ENCODE results near the gene YIF1A. TPM values are rescaled to one million over a fixed set of nuclear protein-coding genes. Genes with fewer than 3 reads are reported as not detected.

Gene YIF1A
- total and polyA plus RNA-seq, 5 donors from 2014 or later, result 29.3 to 71.3 (median 48.6) TPM

DNA sequence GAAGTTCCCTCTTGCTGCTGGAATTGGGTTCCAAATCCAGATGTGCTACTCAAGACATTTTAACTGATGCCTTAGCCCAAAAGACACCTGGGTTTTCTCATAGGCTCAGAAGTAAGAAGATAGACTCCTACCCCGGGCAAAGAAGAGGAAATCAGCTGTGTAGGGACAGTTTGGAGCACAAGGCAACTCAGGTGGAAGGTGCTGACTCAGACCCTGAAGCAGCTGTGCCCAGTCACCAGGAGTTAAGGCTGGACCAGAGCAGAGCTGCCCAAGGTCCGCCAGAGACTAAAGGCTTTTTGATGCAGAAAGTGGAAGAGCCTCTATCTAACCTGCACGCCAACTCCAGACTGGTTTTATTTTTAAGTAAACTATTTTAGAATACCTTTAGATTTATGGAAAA lies 41.1 kb downstream of the YIF1A start:
- Mint-ChIP-seq H3K4me1 (peaks cover 0 to 8% (median 5%) of the 10 kb centered on the region in 4 donors), H3K36me3 (peaks cover 22% of the 10 kb centered on the region), H3K4me3 (no peak overlapping the region), H3K9me3 (no peaks in the 10 kb centered on the region), H3K27ac (no peak overlapping the region), H3K27me3 (no peaks in the 10 kb centered on the region)
- ATAC-seq (ENCODE audit: low read depth in 2 of 2), result no peak
- H3K27ac ChIP-seq (ENCODE audit: insufficient read depth, low read length, poor library complexity, severe bottlenecking), result no peak overlapping the region
- H3K36me3 ChIP-seq (ENCODE audit: control insufficient read depth, insufficient read depth, low read length), result peaks cover 34% of the 10 kb centered on the region
- no peak for DNase-seq
- H3K27me3 ChIP-seq (ENCODE audit: control insufficient read depth, insufficient read depth, low read length), result no peaks in the 10 kb centered on the region
- no peaks in the 10 kb centered on the region for H3K4me1 ChIP-seq (ENCODE audit: control insufficient read depth, insufficient read depth, low read length, poor library complexity, severe bottlenecking)
- no peak overlapping the region for H3K4me3 ChIP-seq (ENCODE audit: low read depth, low read length)
- H3K9me3 ChIP-seq (ENCODE audit: control insufficient read depth in 2 of 2, low read length in 2 of 2), result no peaks in the 10 kb centered on the region

DNA sequence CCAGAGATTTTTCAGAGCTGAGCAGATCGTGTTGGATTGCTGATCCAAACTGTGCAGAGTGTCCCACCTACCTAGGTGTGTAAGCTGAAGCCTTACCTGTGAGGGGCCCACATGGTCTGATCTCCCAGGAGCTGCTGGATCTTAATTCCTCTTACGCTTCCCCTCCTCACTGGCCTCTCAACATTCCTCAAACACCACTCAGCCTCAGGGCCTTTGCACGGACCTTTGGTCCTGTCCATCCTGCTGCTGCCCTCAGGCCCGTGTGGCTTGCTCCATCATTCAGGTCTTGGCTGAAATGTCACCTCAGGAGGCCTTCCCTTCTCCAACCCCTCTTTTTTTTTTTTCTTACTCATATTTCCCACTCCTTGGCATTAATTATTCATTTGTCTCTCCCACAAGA lies 41.6 kb downstream of the YIF1A start:
- no peaks in the 10 kb centered on the region for H3K9me3 Mint-ChIP-seq
- no peaks in the 10 kb centered on the region for H3K27me3 Mint-ChIP-seq
- ATAC-seq (ENCODE audit: low read depth in 2 of 2) (no peak), DNase-seq (no peak)
- H3K9me3 ChIP-seq (ENCODE audit: control insufficient read depth in 2 of 2, low read length in 2 of 2), result no peaks in the 10 kb centered on the region
- peaks cover 38% of the 10 kb centered on the region for H3K36me3 ChIP-seq (ENCODE audit: control insufficient read depth, insufficient read depth, low read length)
- no peaks in the 10 kb centered on the region for H3K27me3 ChIP-seq (ENCODE audit: control insufficient read depth, insufficient read depth, low read length)
- peaks cover 22% of the 10 kb centered on the region for H3K36me3 Mint-ChIP-seq
- H3K4me3 ChIP-seq (ENCODE audit: low read depth, low read length), result no peak overlapping the region
- no peaks in the 10 kb centered on the region for H3K4me1 ChIP-seq (ENCODE audit: control insufficient read depth, insufficient read depth, low read length, poor library complexity, severe bottlenecking)
- H3K4me1 Mint-ChIP-seq, result peaks cover 0 to 8% (median 5%) of the 10 kb centered on the region in 4 donors
- H3K27ac Mint-ChIP-seq, result peak overlapping the region in 1 of 3 donors; percentile 37
- H3K4me3 Mint-ChIP-seq, result peak overlapping the region in 2 of 4 donors; percentile 28 to 60
- no peak overlapping the region for H3K27ac ChIP-seq (ENCODE audit: insufficient read depth, low read length, poor library complexity, severe bottlenecking)

DNA sequence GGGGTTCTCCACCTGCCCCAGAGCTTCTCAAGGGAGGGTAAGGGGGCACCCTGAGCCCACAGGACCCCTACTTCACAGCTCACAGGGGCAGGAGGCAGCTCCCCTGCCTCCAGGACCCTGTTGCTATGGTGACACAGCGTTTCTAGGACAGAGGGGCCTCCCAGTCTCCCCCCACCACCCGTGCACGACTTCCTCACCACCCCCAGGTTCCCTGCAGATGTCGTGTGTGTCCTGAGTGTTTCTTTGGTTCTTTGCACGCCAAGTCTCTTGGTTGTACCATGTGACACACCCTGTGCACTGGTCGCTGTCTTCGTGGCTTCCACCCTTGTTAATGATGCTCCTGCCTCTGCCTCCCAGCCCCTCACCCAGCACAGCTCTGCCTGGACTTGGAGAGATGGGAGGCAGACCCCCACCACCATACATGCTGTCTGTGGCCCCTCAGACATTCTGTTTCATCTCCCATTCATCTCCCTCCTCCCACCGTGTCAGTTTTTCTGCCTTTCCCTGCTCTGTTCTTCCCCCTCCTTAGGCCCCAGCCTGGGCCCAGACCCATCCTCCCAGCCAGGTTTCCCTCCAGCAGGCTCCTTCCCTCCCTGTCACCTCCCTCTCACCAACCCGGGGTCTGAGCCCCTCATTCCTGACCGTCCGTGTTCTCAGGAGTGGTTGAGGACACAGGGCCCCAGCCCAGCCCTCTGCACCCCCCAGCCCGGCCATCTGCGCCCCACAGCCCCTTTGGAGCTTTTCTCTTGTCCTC lies 45.0 kb downstream of the YIF1A start:
- H3K4me1 Mint-ChIP-seq, result peaks cover 0 to 5% (median 0%) of the 10 kb centered on the region in 4 donors
- ATAC-seq (ENCODE audit: low read depth in 2 of 2), result no peak
- H3K36me3 ChIP-seq (ENCODE audit: control insufficient read depth, insufficient read depth, low read length), result peaks cover 62% of the 10 kb centered on the region
- no peaks in the 10 kb centered on the region for H3K9me3 Mint-ChIP-seq
- H3K36me3 Mint-ChIP-seq, result peaks cover 29% of the 10 kb centered on the region
- no peak overlapping the region for H3K4me3 Mint-ChIP-seq
- no peak overlapping the region for H3K27ac ChIP-seq (ENCODE audit: insufficient read depth, low read length, poor library complexity, severe bottlenecking)
- no peaks in the 10 kb centered on the region for H3K27me3 Mint-ChIP-seq
- H3K9me3 ChIP-seq (ENCODE audit: control insufficient read depth in 2 of 2, low read length in 2 of 2), result no peaks in the 10 kb centered on the region
- H3K4me1 ChIP-seq (ENCODE audit: control insufficient read depth, insufficient read depth, low read length, poor library complexity, severe bottlenecking), result no peaks in the 10 kb centered on the region
- no peaks in the 10 kb centered on the region for H3K27me3 ChIP-seq (ENCODE audit: control insufficient read depth, insufficient read depth, low read length)
- no peak overlapping the region for H3K4me3 ChIP-seq (ENCODE audit: low read depth, low read length)
- peak overlapping the region in 1 of 3 donors; percentile 71 for H3K27ac Mint-ChIP-seq
- DNase-seq, result no peak

DNA sequence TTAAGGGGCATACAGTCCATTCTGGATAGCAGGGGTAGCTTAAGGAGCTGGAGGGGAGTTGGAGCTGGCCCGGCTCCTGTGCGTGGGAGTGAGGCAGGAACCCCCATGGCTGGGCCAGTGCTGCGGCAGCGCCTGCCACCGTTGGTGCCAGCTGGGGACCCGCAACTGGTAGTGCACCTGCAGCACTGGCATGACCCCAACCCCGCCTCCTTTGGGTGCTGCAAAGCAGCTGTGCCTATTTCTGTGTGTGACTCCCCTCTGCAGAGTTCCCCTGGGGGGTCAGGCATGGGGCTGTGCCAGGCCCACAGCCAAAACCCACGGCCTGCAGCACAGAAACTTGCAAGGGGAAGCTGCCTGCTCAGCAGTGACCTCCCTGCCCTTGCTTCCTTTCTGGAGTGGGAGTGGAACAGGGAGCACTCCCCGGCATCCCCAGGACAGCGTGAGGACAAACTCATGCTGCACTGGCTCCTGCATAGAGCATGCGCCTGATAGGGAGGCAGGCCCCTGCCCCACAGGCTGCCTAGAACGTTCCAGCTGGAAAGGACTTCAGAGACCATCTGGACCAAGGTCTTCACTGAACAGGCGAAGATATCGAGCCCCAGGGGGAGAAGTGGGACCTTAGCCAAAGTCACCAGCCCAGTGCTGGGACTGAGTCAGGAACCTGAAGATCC lies 46.7 kb downstream of the YIF1A start:
- DNase-seq (no peak), ATAC-seq (ENCODE audit: low read depth in 2 of 2) (no peak)
- peak overlapping the region in 1 of 3 donors; percentile 43 for H3K27ac Mint-ChIP-seq
- Histone ChIP-seq H3K9me3 (ENCODE audit: control insufficient read depth in 2 of 2, low read length in 2 of 2) (no peaks in the 10 kb centered on the region), H3K27me3 (ENCODE audit: control insufficient read depth, insufficient read depth, low read length) (no peaks in the 10 kb centered on the region), H3K27ac (ENCODE audit: insufficient read depth, low read length, poor library complexity, severe bottlenecking) (no peak overlapping the region), H3K4me3 (ENCODE audit: low read depth, low read length) (no peak overlapping the region), H3K36me3 (ENCODE audit: control insufficient read depth, insufficient read depth, low read length) (peaks cover 70% of the 10 kb centered on the region), H3K4me1 (ENCODE audit: control insufficient read depth, insufficient read depth, low read length, poor library complexity, severe bottlenecking) (no peaks in the 10 kb centered on the region)
- peaks cover 0 to 5% (median 0%) of the 10 kb centered on the region in 4 donors for H3K4me1 Mint-ChIP-seq
- H3K4me3 Mint-ChIP-seq, result no peak overlapping the region
- no peaks in the 10 kb centered on the region for H3K27me3 Mint-ChIP-seq
- no peaks in the 10 kb centered on the region for H3K9me3 Mint-ChIP-seq
- H3K36me3 Mint-ChIP-seq, result peaks cover 32% of the 10 kb centered on the region

DNA sequence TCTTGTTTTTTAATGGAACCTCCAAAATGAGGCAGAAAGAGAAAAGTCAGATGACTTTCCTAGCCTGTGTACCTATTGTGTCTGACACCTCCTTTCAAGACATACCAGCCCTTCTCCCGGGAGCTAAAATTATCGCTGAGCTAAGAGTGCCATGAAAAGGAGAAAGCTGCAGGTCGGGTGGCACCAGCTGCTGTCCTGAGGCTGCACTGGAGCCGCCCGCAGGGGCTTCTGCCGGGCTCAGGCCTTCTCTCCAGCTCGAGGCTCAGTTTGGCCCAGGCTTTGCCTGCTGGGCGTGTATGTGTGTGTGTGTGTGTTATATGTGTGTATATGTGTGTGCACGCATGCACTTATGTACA lies 48.2 kb downstream of the YIF1A start:
- DNase-seq, result no peak
- H3K27me3 Mint-ChIP-seq, result no peaks in the 10 kb centered on the region
- peaks cover 0 to 5% (median 0%) of the 10 kb centered on the region in 4 donors for H3K4me1 Mint-ChIP-seq
- peak overlapping the region in 1 of 4 donors; percentile 12 for H3K4me3 Mint-ChIP-seq
- no peaks in the 10 kb centered on the region for H3K9me3 ChIP-seq (ENCODE audit: control insufficient read depth in 2 of 2, low read length in 2 of 2)
- no peak overlapping the region for H3K27ac ChIP-seq (ENCODE audit: insufficient read depth, low read length, poor library complexity, severe bottlenecking)
- H3K4me1 ChIP-seq (ENCODE audit: control insufficient read depth, insufficient read depth, low read length, poor library complexity, severe bottlenecking), result no peaks in the 10 kb centered on the region
- no peaks in the 10 kb centered on the region for H3K9me3 Mint-ChIP-seq
- no peak for ATAC-seq (ENCODE audit: low read depth in 2 of 2)
- H3K36me3 ChIP-seq (ENCODE audit: control insufficient read depth, insufficient read depth, low read length), result peaks cover 78% of the 10 kb centered on the region
- H3K4me3 ChIP-seq (ENCODE audit: low read depth, low read length), result no peak overlapping the region
- H3K27ac Mint-ChIP-seq, result peak overlapping the region in 1 of 3 donors; percentile 17
- no peaks in the 10 kb centered on the region for H3K27me3 ChIP-seq (ENCODE audit: control insufficient read depth, insufficient read depth, low read length)
- H3K36me3 Mint-ChIP-seq, result peaks cover 24% of the 10 kb centered on the region

DNA sequence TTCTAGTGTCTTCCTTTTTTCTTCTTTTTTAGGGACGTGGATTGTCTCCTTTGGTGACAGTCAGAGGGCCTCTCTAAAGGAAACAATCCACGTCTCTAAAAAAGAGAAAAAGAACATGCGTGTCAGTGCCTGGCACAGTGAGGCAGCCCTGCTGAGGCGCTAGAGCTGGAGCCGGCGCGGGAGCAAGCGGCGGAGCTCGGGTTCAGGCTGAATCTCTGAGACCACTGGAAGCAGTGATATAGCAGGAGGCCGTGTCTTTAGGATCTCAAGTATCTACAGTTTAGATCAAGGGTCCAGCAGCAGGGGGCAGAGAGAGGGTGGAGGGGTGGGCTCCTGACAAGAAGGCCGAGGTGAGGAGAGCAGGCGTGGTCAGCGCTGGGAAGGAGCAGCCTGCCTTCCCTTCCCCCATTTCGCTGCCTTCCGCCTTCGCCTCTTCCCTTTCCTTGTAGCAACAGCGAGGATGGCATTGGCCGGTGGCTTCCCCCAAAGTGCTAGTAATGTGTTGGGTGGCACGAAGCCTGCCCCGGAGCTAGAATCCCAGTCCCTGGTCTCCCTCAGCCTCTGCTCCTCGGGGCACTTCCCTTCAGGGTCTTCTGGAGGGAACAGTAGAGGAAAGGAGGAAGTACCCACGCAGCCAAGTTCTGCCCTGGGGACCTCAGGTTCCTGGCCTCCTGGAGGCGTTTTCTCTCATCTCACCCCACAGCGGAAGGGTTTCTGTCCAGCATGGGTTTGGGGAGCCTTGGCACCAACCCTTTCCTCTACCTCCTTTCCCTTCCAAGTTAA lies 48.8 kb downstream of the YIF1A start:
- Histone ChIP-seq H3K27ac (ENCODE audit: insufficient read depth, low read length, poor library complexity, severe bottlenecking) (no peak overlapping the region), H3K4me3 (ENCODE audit: low read depth, low read length) (no peak overlapping the region), H3K9me3 (ENCODE audit: control insufficient read depth in 2 of 2, low read length in 2 of 2) (no peaks in the 10 kb centered on the region), H3K36me3 (ENCODE audit: control insufficient read depth, insufficient read depth, low read length) (peaks cover 84% of the 10 kb centered on the region), H3K27me3 (ENCODE audit: control insufficient read depth, insufficient read depth, low read length) (no peaks in the 10 kb centered on the region), H3K4me1 (ENCODE audit: control insufficient read depth, insufficient read depth, low read length, poor library complexity, severe bottlenecking) (no peaks in the 10 kb centered on the region)
- ATAC-seq (ENCODE audit: low read depth in 2 of 2) (no peak), DNase-seq (no peak)
- no peaks in the 10 kb centered on the region for H3K27me3 Mint-ChIP-seq
- H3K27ac Mint-ChIP-seq, result peak overlapping the region in 1 of 3 donors; percentile 17
- peaks cover 30% of the 10 kb centered on the region for H3K36me3 Mint-ChIP-seq
- no peaks in the 10 kb centered on the region for H3K9me3 Mint-ChIP-seq
- H3K4me3 Mint-ChIP-seq, result no peak overlapping the region
- H3K4me1 Mint-ChIP-seq, result peaks cover 0 to 5% (median 0%) of the 10 kb centered on the region in 4 donors

DNA sequence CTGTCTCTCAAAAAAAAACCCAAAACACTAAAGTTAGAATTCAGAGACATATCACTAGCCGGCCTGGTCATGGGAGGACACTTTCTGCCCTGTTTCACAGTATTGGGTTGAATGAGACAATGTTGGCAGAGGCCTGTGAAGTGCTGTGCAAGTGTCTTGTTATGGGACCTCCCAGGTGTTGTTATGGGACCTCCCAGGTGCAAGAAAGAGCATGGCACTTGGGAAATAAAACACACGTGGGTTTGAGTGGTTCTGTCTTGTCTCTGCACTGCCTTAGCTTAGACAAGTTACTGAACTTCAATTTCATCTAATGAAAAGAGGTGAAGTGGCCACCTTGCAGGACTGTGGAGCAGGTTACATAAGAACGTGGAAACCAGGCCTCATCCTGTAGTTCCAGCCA lies 49.4 kb downstream of the YIF1A start:
- Histone ChIP-seq H3K4me1 (ENCODE audit: control insufficient read depth, insufficient read depth, low read length, poor library complexity, severe bottlenecking) (no peaks in the 10 kb centered on the region), H3K27ac (ENCODE audit: insufficient read depth, low read length, poor library complexity, severe bottlenecking) (no peak overlapping the region), H3K36me3 (ENCODE audit: control insufficient read depth, insufficient read depth, low read length) (peaks cover 83% of the 10 kb centered on the region), H3K4me3 (ENCODE audit: low read depth, low read length) (no peak overlapping the region), H3K27me3 (ENCODE audit: control insufficient read depth, insufficient read depth, low read length) (no peaks in the 10 kb centered on the region), H3K9me3 (ENCODE audit: control insufficient read depth in 2 of 2, low read length in 2 of 2) (no peaks in the 10 kb centered on the region)
- Mint-ChIP-seq H3K9me3 (no peaks in the 10 kb centered on the region), H3K36me3 (peaks cover 35% of the 10 kb centered on the region), H3K27ac (no peak overlapping the region), H3K27me3 (no peaks in the 10 kb centered on the region), H3K4me3 (no peak overlapping the region), H3K4me1 (peaks cover 0 to 5% (median 0%) of the 10 kb centered on the region in 4 donors)
- DNase-seq (no peak), ATAC-seq (ENCODE audit: low read depth in 2 of 2) (no peak)
